Stimulated activated CD8-positive, alpha-beta memory T cell treated with anti-CD3 and anti-CD28 coated beads, Interleukin-4, amount 100 ng/mL, for 24 hours (primary cell): ENCODE results near the gene DENND1A.
"Not testable (repeated sequence)": the region's sequence is repeated elsewhere in the genome, so short reads cannot be mapped to it uniquely, and the experiment has no call there.

ENCODE experiments used
- DNase-seq: peaks from one replicate; pipeline ENCODE4 v3.0.0-alpha.2; 2020; ENCODE audit warnings: low read depth

Gene DENND1A

GRCh38 chr9:123763910-123764588, 165.9 kb downstream of the DENND1A start:
- DNase-seq = no peak

DNA sequence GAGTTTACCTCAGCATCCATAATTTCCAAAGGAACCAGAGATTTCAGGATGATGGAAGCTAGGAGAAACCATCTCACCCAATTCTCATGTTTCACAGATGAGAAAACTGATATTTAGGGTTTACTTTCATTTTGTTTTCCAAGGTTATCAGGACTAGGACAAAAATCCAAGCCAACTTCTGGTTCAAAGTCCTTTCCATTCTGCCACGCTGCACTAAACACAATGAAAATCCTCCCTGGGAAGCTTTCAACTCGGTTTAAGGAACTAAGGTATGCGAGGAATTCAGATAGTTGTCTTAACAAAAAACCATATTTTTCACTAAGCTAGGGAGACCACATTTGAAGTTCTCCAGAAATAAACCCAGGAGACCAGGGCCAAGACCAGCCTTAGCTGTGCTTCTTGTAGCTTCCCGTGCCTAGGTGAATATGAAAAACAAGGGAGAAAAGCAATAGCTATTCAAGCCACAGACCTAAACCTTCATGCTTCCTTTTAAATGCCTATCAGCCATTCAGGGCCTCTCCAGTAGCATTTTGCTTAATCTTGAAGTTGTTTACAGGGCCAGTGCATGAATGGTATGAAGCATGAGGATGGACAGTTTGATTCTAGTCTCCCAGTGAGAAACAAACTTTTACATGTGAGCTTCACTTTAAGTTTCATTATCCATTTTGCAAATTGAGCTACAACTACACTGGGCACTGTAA, 167.9 kb downstream of the DENND1A start:
- DNase-seq = no peak

- DNase-seq = no peak
Observed at GRCh38 chr9:123757960-123758359, 172.0 kb downstream of the DENND1A start.

GRCh38 chr9:123757547-123757946, 172.4 kb downstream of the DENND1A start:
- no peak for DNase-seq

GRCh38 chr9:123756484-123757106, 173.3 kb downstream of the DENND1A start:
- DNase-seq = no peak

DNA sequence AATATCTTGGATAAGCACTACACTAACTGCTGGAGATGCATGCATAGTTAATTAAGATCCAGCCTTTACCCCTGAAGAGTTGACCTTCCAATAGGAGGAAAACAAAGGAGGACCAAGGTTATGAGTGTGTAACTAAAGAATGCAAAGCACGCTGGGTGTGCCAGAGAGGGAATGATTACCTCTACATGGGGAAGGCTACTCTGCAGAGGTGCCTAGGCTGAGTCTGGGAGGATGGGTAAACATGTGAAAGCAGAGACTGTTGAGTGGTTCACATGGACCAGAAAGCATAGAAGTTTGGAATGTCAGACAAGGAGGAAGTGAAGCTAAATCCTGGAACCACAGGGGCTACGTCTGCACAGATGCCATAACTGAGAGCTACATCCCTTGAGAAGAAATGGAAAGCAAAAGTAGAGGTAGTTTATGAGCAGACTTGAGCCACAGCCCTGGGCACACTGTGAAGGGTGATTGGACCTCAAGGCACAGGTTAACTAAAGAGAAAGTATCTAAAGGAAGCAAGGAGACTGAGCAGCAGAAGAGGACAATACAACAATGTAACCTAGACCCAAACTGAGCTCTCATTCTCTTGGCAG, 176.2 kb downstream of the DENND1A start:
- no peak for DNase-seq

DNA sequence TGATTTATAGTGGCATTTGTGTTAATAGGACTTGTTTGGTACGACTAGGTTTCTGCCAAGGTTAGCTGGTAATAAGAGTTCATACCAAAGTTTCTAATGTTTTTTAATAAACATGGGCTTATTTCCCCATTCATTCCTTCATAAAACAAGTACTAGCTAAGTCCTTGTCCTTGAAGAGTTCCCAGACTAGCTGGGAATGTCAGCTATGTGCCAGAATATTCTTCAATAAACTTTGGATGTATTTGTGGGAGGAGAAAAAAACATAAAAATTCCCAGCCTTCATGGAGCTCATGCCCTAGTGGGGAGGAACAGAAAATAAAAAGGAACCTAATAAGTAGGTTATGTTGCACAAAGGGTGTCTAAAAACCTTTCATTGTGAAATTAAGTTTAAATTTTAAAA, 176.9 kb downstream of the DENND1A start:
- DNase-seq = no peak

- no peak for DNase-seq
Observed at GRCh38 chr9:123749580-123750202, 180.2 kb downstream of the DENND1A start.

- DNase-seq = no peak
Observed at GRCh38 chr9:123746765-123747164, 183.2 kb downstream of the DENND1A start.

DNA sequence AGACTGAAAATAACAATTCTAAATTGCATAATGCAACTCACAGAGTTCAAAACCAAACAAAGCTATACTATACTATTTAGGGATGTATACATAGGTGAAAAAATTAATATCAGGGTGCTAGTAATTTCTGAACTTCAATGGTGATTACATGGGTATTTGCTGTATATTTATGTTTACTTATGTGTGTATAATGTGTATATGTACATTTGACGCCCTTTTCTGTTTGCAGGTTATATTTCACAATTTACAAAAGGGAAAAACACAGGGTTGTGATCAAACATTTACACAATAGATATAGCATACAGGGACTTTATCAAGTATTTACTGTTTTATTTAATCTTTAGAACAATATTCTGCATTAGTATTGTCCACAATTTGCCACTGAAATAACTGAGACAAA, 184.0 kb downstream of the DENND1A start:
- no peak for DNase-seq

- DNase-seq = no peak
Observed at GRCh38 chr9:123745451-123745850, 184.5 kb downstream of the DENND1A start.

- no peak for DNase-seq
Observed at GRCh38 chr9:123743737-123744136, 186.2 kb downstream of the DENND1A start.

- no peak for DNase-seq
Observed at GRCh38 chr9:123742009-123742767, 187.7 kb downstream of the DENND1A start.

DNA sequence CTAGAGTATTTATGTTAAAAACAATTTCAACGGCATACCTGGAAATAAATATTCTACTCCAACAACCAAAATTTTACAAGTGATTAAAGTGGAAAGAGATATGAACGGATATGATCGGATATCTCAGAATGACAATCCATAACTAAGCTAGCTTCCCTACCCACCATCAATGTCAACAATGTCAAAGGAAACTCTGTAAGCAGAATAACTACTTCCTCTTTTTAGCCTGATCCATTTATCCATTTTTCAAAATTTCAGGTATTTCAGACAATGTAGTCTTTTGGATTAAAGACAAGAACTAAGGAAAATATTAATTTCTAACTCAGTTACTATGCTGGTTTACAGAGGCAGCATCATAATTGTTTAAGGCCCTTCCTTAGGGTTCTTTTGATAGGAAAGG, 188.7 kb downstream of the DENND1A start:
- DNase-seq = no peak

- DNase-seq = no peak
Observed at GRCh38 chr9:123739902-123740301, 190.0 kb downstream of the DENND1A start.

DNA sequence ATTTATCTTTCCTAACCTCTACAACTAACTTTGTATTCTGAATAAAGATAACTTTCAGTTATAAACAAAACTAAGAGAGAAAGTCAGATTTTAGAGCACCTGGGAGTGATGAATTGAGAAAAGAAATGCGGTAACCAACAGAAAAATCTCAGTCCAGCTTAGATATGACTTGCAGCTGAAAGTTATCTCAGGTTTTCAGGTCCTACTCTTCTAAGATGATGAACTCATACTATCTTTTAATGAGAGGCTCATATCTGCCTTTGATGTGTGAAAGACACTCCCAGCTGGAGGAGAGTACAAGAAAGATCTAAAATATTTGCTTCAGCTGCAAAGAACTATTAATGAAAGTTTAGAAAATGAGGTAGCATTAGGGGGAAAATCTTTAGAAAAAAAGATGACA, 190.5 kb downstream of the DENND1A start:
- no peak for DNase-seq

GRCh38 chr9:123738648-123739047, 191.3 kb downstream of the DENND1A start:
- DNase-seq = no peak

- DNase-seq = no peak
Observed at GRCh38 chr9:123735376-123735775, 194.6 kb downstream of the DENND1A start.

DNA sequence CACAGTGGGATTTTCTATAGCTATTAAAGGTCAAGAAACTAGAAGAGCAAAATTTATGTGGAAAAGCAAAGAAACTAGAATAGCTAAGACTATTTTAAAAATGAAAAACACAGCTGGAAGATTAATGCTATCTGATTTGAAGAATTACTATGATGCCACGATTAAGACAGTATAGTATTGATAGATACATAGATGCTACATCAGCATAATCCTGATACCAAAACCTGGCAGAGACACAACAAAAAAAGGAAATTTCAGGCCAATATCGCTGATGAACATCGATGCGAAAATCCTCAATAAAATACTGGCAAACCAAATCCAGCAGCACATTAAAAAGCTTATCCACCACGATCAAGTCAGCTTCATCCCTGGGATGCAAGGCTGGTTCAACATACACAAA, 201.4 kb downstream of the DENND1A start:
- DNase-seq = not testable (repeated sequence)

- DNase-seq = no peak
Observed at GRCh38 chr9:123727332-123727731, 202.6 kb downstream of the DENND1A start.

DNA sequence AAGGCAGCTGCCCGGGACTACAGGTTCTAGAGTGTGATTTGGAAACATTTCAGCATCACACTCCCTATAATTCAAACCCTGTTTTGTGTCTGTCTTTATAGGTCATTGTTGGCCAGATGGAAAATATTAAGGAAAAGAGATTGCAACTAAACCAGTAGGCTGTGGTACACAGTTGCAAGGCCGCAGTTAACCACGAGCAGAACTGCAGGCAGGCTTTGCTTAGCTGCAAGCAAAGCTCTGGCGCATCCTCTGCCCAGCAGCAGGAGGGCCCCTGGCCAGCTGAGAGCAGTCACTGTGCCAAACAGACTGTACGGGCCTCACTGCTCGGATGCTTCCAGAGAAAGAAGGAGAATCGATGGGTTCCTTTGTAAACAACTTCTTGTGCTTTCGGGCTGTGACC, 204.5 kb downstream of the DENND1A start:
- no peak for DNase-seq
